GM18951 (cell line): ENCODE results near the gene ENAH.

Experiments
- POLR2A ChIP-seq: IDR thresholded peaks from 4 replicates; pipeline ENCODE4 v1.6.1; 2011; ENCODE audit warnings: mild to moderate bottlenecking; ENCODE audit not compliant: insufficient read length, insufficient read depth; ENCODE audit errors: extremely low read depth
- in situ Hi-C: fragments of 300-500 bp; cut with MboI; formaldehyde crosslinking; loops from one replicate; pipeline ENCODE4 v1.12.0; 2022; ENCODE audit warnings: low sequenced_read_pairs, mixed read lengths, inconsistent platforms; ENCODE audit not compliant: unreplicated experiment

Gene ENAH

GRCh38 chr1:225482421-225482950 lies 170.4 kb downstream of the ENAH start:
- in situ Hi-C loops: no loop called here
- no peak for TF ChIP-seq POLR2A

DNA sequence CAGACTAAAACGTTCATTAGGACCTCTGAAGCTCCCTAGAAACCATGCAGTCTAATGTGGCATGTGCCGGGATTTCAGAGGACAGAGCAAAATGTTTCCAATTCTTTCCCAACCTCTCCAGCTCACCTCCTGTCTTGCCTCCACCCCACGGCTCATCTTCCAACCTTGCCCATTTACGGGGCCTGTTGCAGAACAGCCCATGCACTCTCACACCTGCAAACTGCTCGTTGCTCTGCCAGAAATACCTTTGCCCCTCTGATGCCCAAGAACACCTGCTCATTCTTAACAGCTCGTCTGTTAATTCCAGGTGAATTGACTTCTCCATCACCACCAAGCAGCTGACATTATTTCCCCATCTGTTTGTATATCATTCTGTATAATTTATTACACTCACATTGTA lies 171.2 kb downstream of the ENAH start:
- TF ChIP-seq POLR2A: no peak
- in situ Hi-C loops: no loop called here

DNA sequence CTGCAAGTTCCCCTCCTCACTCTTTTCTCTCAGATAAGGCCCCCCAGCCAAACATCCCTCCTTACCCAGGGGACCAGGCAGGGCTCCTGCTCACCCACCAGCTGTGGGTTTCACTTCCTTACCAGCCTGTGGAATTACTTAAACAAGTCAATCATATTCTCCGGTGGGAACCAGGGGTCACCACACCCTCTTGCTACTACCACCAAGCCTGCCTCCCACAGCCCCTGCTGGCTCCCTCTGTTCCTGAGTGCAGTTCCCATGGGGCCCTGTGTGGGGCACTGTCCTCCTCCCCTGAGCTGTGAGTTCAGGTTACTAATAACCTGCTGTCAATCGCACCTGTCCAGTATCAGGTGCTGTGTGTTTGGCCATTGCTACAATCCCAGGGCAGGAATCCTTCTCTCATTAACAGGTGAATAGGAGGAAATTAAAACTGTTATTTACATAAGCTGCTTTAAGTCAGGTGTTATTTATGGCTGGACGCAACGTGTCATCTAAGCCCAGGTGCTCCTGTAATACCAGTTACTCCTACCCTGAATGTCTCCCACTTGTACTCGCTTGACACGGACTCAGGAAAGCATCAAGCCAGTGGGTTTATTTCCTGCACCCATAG lies 172.0 kb downstream of the ENAH start:
- no peak for TF ChIP-seq POLR2A
- in situ Hi-C loops: no loop called here

- in situ Hi-C loops: loop anchor here (10.0 kb wide), 1 partner anchor 495 kb away; no protein-coding TSS in a partner anchor
- no peak for TF ChIP-seq POLR2A
These were observed 172.8 kb downstream of the ENAH start for GRCh38 chr1:225479996-225480720.

GRCh38 chr1:225479341-225479740 lies 173.6 kb downstream of the ENAH start:
- TF ChIP-seq POLR2A: no peak
- in situ Hi-C loops: loop anchor here (10.0 kb wide), 1 partner anchor 495 kb away; no protein-coding TSS in a partner anchor

- in situ Hi-C loops: loop anchor here (10.0 kb wide), 1 partner anchor 497 kb away; no protein-coding TSS in a partner anchor
These were observed 175.5 kb downstream of the ENAH start for GRCh38 chr1:225477296-225477911.

GRCh38 chr1:225476538-225476988 lies 176.4 kb downstream of the ENAH start:
- in situ Hi-C loops: loop anchor here (10.0 kb wide), 1 partner anchor 498 kb away; no protein-coding TSS in a partner anchor
- TF ChIP-seq POLR2A: no peak

More at GRCh38 chr1:225477296-225477911, 175.5 kb downstream of the ENAH start:
- no peak for TF ChIP-seq POLR2A

GRCh38 chr1:225476100-225476511 lies 176.8 kb downstream of the ENAH start:
- no peak for TF ChIP-seq POLR2A
- in situ Hi-C loops: loop anchor here (10.0 kb wide), 1 partner anchor 499 kb away; no protein-coding TSS in a partner anchor

GRCh38 chr1:225474986-225475820 lies 177.7 kb downstream of the ENAH start:
- TF ChIP-seq POLR2A: no peak
- in situ Hi-C loops: loop anchor here (10.0 kb wide), 1 partner anchor 500 kb away; no protein-coding TSS in a partner anchor

DNA sequence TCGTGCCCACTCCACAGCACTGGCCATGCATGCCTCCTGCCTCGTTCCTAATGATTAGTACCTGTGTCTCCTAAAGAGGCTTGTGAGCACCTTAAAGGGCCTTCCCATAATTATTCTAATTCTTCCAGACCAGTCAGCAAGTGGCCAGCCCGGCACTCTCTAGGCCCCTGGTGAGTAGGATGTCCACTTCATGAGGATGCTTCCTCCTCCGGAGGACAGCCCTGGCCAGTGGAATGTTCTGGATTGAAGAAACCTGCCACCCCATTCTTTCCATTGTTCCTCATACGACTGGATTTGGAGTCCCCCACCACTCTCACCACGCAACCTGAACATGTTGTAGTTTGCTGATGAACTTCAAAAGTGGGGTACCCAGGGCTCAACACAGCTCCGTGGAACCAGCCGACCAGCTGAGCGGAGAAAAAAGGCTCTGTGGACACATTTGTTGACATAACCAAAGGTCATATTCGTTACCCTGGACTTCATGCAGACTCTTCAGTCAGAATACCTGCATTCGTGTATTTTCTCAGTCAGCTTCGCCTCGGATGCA lies 178.4 kb downstream of the ENAH start:
- in situ Hi-C loops: loop anchor here (10.0 kb wide), 1 partner anchor 500 kb away; no protein-coding TSS in a partner anchor

GRCh38 chr1:225473676-225474438 lies 179.1 kb downstream of the ENAH start:
- in situ Hi-C loops: loop anchor here (10.0 kb wide), 1 partner anchor 501 kb away; no protein-coding TSS in a partner anchor

More for the DNA sequence above, 178.4 kb downstream of the ENAH start:
- no peak for TF ChIP-seq POLR2A

GRCh38 chr1:225473266-225473665 lies 179.7 kb downstream of the ENAH start:
- in situ Hi-C loops: loop anchor here (10.0 kb wide), 1 partner anchor 502 kb away; no protein-coding TSS in a partner anchor
